SK-N-SH (cell line): ENCODE measurements around the gene NEMP1.

Experiments used
- CTCF ChIP-seq: fragments of 200-600 bp; sonication (generic); IDR thresholded peaks from 2 replicates; pipeline ENCODE4 v1.6.1; 2017; ENCODE audit warnings: antibody characterized with exemption, mild to moderate bottlenecking, moderate library complexity
- EP300 ChIP-seq, 2 experiments: IDR thresholded peaks; 2 replicates each; pipeline versions ENCODE4 v1.4.0 to v1.6.1; 2012; ENCODE audit warnings: borderline replicate concordance in 1 of 2, low read depth in 1 of 2, low read length in 1 of 2
- FOXJ3 ChIP-seq: sonication (generic); formaldehyde crosslinking; IDR thresholded peaks from 2 replicates; pipeline ENCODE4 v1.5.1; 2020; ENCODE audit warnings: mild to moderate bottlenecking, missing genetic modification reagents
- GABPA ChIP-seq: IDR thresholded peaks from 2 replicates; pipeline ENCODE4 v1.4.0; 2012; ENCODE audit warnings: low read depth, mild to moderate bottlenecking
- JUND ChIP-seq: IDR thresholded peaks from 2 replicates; pipeline ENCODE4 v1.4.0; 2012
- MAX ChIP-seq: IDR thresholded peaks from 2 replicates; pipeline ENCODE4 v1.4.0; 2012; ENCODE audit warnings: low read depth
- POLR2AphosphoS5 ChIP-seq: IDR thresholded peaks from 2 replicates; pipeline ENCODE4 v1.6.1; 2012; ENCODE audit warnings: low read depth, low read length
- REST ChIP-seq: IDR thresholded peaks from 2 replicates; pipeline ENCODE4 v1.6.1; 2012; ENCODE audit warnings: mild to moderate bottlenecking, low read depth, low read length, moderate library complexity
- RFX5 ChIP-seq: IDR thresholded peaks from 2 replicates; pipeline ENCODE4 v1.6.1; 2012; ENCODE audit warnings: mild to moderate bottlenecking, improper control_type of control experiment, low read length
- SIN3A ChIP-seq: IDR thresholded peaks from 2 replicates; pipeline ENCODE4 v1.6.1; 2012; ENCODE audit warnings: low read depth, mild to moderate bottlenecking, low read length, moderate library complexity, borderline replicate concordance
- TF ChIP-seq, protein P1 (sequence below): IDR thresholded peaks from 2 replicates; pipeline ENCODE4; 2012

DNA sequence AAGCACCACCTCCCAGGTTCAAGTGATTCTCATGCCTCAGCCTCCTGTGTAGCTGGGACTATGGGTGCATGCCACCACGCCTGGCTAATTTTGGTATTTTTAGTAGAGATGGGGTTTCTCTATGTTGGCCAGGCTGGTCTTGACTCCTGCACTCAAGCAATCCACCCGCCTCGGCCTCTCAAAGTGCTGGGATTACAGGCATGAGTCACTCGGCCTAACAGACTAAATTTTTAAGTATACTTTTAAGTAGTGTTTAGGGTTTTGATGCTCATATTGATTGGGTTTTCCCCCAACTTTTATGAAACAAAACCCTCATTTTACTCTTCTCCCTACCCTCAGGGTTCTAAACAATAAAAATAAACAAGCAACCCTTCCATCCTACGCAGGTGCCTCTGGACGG lies 34.1 kb downstream of the NEMP1 start:
- TF ChIP-seq SIN3A (no peak), JUND (no peak), CTCF (no peak), MAX (no peak), EP300 (IDR thresholded peaks at IDR 0.05; ENCODE audit: borderline replicate concordance in 1 of 2, low read depth in 1 of 2, low read length in 1 of 2) (no peak), FOXJ3 (CRISPR knock-in tag) (no peak), REST (no peak), POLR2AphosphoS5 (no peak), RFX5 (no peak), GABPA (no peak)
- TF ChIP-seq, protein P1, sequence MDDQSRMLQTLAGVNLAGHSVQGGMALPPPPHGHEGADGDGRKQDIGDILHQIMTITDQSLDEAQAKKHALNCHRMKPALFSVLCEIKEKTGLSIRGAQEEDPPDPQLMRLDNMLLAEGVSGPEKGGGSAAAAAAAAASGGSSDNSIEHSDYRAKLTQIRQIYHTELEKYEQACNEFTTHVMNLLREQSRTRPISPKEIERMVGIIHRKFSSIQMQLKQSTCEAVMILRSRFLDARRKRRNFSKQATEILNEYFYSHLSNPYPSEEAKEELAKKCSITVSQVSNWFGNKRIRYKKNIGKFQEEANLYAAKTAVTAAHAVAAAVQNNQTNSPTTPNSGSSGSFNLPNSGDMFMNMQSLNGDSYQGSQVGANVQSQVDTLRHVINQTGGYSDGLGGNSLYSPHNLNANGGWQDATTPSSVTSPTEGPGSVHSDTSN, result no peak
